Measurements from ENCODE around the gene FLT4.

GRCh38 chr5:180608572-180609310 lies 40.7 kb downstream of the FLT4 start:
- TF ChIP-seq CTCF (IDR thresholded peaks at IDR 0.05) (no peak), POLR2A (IDR thresholded peaks at IDR 0.05) (no peak)

Measured in body of pancreas (tissue), 4 donors.